HL-60/S4 treated with retinoic acid at 250 ng/mL for 4 days and 3 days (cell line): ENCODE results near the gene SLX4IP.

Source experiments
- in situ Hi-C: fragments of 300-500 bp; cut with MboI; formaldehyde crosslinking; loops from 2 replicates; pipeline ENCODE4 v1.7.0; 2022; ENCODE audit warnings: low sequenced_read_pairs

Gene SLX4IP

DNA sequence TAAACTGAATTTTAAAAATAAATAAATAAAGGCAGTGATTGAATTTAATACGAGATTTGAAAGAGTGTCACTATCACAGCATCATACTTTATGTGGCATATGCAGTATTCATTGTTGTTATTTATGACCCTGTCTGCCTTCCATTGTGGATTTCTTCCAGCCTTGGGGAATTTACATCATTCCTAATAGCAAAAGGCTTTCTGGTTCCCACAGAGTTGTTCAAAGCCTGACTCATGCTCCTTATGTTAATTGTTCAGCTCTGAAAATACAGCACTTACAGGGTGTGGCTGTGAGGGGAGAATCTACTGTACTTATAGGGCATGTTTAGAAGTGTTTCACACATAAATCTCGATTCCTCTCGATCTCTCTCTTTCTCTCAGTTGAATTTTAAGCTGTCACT, 184.3 kb downstream of the SLX4IP start:
- in situ Hi-C loops, result no loop called here

DNA sequence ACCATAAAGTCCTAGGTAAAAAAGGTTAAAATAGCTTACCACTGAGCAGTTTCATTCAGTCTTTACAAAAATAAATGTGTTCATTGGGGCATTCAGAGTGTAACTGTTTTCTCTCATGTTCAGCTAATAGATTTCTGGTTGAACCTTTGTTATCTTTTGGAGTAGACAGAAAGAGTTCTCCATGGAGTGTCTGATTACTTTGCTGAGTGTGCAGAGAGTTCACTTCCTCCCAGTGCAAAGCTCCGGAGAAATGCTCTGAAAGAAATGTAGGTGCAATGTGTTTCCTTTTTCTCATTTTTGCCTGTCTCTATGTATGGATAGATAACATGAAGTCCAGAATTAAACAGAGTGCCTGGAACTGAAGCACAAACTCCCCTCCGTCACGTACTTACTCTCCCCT, 186.0 kb downstream of the SLX4IP start:
- in situ Hi-C loops, result no loop called here

DNA sequence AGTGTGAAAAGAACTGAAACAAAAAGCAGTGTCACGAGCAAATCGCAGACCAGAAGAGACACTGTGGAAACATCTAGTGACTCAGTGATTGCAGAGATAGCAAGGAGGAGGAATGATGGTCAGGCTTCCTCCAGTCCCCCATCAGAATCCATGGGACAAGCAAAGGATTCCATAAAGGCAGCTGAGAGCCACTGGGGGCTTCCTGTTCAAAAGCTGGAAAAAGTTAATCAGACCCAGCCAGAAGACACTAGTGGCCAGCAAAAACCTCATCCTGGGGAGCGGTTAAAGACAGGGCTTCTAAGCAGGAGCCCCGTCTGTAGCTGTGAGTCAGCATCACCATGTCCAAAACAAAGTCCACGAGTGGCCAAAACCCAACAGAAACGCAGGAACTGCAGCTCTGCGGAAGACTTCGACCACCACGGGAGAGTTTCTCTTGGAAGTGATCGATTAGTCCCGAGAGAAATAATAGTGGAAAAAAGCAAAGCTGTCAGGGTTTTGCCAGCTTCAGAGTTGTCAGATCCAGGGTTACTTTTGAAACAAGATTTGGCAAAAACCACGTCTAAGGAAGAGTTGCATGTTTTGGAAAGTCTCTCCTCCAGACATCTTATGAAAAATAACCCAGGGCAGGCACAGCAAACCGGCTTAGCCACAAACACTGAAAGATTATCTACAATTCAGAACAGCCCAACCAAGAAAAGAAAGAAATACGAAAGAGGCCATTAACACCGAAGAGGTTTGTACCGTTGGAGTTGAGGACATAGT, 187.7 kb downstream of the SLX4IP start:
- in situ Hi-C loops, result no loop called here

DNA sequence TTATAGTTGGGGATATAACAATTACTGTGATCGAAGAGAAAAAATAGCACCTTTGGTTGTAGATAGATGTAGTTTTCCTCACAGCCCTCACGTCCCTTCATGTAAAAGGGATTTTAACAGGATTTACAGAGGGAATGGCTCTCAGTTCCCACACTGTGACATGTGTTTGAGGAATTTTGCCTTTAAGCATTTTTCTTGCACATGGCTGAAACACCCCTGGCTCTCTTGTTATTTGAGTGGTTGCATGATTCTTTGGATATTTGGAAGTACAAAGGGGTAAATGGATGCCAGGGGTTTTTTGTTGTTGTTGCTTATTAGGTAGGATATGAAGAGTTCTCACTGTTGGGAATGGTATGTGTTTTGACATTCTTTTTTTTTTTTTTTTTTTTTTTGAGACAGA, 190.5 kb downstream of the SLX4IP start:
- in situ Hi-C loops, result no loop called here

DNA sequence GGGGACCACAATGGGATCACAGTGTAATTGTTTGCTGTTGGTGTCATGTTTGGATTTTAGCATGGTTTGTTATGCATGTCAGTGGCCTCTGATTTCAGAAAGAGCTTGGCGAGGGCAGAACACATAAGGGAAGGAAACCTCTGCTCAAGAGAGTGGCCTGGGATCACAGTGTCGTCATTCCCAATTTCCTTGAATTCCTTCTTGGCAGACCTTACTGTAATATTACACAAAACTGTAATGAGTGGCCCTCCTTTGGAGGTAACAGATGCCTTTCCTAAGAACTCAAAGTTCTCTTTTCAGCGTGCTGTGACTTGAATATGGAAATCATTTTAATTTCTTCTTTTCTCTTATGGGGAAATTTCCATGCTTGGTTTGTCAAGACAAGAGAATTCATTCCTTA, 191.8 kb downstream of the SLX4IP start:
- in situ Hi-C loops, result no loop called here

DNA sequence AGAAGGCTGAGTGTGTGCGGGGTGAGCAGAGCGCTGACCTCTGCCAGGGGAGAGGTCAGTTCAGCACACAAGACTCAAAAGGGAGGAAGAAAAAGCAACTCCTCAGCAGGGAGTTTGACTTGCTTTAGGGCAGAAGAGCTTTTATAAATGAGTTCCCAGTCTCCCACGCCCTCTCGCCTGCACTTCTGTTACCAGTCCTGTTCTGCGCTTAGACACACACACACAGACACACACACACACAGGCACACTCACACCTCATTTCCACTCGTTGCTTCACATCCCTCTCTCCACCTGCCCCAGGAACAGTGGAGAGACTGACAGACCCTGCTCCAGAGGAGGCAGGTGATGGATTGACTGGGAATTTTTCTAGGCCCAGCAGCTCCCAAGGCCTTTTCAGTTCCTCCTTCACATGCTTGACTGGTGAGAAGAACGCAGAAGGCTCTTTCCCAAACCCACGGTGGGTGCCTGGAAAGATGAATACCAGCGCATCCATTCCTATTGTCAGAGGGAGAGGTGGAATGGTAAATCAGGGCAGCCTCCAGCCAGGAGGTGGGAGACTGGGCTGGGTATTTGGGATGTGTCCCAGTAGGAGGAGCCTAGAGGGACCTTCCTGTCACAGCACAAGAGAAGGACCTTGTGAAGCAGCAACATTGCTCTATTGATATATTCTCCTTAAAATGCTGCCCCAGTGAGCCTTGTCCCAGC, 195.0 kb downstream of the SLX4IP start:
- in situ Hi-C loops, result no loop called here

DNA sequence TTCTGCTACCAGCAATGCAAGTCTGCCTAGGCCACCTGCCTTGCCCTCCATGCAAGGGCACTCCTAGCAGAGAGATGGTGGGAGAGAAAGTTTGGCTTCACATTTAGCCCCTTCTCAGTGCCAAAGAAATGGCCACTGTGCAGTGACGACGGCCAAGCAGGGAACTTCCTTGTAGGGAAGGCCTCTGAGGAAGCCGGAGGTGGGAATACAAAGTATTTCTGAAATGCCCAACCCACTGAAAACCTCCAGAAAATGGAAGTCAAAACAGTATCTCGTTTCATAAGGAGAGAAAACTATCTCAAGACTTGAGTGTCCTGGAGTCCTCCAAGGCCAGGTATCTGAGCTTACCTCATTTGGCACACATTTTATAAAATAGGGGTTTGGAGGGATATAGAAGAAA, 196.0 kb downstream of the SLX4IP start:
- in situ Hi-C loops, result no loop called here

DNA sequence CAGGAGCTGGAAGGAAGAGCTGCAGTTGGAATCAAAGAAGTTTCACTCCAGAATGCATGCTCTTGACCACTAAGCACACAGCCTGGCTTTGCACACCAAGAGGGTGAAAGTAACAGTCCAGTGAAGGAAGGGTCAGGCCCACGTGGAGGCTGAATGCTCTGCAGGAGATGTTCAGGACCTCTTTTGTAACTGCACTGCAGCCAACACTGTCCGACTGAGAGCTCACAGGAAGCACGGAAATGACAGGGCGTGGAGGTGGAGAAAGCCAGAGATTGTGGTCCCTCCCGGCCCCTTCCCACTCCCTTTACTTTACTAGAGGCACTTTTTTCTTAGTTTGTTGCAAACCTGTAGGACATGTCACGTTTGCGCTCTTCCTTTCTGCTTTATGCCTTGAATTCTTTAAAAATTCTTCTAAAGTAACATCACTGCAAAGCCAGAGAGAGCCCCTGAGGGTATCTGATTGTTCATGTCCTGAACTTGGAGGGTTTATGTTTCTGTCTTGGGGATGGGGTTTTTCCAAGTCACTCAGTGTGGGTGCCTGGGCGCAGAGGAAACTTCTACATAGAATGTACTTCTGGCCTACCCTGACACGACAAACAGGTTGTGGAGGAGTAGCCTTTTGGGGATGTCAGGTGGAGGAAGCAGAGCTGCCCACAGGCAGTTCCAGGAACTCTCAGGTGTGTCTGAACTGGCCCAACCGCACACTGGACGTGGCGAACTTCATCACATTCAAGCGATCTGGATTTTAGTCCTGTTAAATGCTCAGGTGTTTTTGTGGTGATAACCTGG, 197.8 kb downstream of the SLX4IP start:
- in situ Hi-C loops, result no loop called here

DNA sequence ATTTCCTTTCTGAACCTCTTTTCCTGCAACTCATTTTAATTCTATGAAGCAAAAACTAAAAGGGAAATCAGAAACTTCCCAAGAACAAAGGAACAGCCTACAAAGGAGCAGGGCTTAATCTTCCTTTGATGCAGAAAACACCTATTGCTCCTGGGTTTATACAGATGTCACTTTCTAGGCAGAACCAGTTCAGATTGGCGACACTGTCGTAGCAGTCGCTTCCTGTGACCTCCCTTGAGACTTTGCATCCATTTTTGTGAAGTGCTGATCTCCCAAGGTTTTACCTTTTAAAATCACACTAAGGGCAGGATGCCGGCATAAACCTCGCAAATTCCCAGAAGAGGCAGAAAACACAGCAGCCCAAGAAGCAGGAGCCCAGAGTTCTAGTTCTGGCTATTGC, 198.6 kb downstream of the SLX4IP start:
- in situ Hi-C loops, result no loop called here

DNA sequence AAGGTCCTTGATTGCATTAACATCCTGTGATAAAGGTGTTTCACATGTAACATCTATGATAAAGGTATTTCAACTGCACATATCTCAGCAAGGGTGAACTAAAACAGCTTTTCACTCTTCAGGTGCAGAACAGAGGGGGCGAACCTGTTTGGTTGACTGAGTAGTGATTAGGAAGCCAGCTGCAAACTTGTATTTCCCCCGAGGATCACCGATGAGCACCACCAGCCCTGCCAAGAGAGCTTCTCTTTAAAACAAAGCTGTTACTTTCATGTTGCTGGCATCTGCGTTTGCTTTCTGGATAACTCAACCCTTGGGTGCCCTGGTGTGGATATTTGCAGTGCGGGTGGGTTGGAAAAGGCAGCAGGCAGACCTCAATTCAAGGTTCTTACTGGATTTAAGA, 199.1 kb downstream of the SLX4IP start:
- in situ Hi-C loops, result no loop called here

DNA sequence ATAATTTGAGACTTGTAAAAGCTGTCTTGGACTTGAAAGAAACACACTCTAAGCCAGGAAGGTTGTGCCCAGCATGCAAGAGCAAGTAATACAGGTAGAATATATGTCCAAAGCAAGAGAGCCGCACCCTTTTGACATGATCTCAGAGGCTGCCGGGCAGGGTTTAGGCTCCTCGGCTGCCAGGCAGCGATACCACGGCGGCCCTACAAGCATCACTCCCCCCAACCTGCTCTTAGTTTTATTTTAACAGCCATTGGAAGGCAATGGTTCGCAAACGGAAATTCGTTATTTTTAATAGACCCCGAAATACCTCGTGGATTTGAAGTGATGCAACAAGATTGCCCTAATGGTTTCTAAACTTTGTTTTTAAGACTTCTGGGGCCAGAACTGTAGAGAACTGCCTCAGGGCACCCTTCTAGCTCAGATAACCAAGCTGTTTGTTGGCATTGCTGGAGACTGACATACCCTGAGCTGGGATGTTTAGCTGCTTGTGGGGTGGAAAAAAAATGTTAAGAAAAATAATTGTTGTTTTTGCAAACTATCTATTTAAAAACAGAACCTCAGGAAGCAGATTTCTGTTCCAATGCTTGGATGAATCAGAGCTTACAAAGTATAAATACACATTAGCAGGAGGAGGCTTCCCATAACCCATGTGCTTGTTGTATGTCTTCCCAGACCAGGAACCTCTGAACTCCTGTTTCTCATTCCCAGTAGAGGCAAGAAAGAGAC, 199.7 kb downstream of the SLX4IP start:
- in situ Hi-C loops, result no loop called here

DNA sequence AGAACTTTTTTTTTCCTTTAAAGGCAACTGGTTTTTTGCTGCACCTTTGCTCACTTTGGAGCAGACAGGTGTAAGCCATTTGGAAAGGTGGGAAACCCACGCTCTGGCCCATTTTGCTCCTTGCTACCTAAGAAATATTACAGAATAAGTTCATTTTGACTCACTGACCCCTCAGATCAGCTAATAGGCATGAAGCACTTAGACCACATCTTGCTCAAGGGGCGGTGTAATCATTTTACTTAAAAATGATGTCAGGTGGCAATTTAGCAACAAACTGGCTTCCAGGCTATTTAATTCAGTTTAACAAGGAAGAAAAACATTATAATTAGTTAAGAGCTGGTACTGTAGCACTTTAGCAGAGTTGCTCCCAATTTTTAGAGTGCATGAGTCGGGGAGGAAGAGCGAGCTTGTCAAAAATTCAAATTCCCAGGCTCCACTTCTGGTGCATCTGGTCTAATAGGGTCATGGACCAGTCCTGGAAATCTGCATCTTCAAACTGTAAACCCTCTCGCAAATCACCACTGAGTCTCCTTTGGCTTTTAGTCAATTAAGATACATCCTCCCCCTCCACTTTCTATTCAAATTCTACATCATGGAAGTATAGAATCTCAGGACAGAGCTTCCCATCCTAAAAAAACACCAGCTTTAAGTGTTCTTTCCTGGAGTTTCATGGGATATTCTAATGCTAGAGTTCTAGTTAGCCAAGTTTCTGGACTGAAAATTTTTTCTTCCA, 200.5 kb downstream of the SLX4IP start:
- in situ Hi-C loops, result no loop called here

DNA sequence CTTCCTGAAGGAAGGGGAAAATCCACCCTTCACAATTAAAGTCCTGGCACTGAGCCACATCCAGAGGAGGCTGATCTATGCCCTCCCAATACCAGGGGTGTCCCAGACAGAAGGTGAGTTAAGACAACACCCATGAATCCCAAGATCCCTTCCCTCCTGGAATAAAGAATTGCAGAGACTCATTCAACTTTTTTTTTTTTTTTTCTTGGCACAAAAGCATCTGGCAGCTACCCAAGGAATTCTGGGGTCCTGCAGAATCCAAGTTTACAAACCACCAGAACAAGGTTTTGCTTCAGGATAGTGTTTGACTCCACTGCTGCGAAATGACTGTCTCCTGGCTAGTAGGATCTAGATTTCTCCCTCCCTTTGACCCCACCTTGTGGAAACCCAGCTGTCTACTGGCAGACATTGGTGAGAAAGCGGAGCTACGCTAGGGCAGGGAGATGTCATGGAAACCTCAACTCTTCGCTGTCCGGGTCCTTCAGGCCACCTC, 201.3 kb downstream of the SLX4IP start:
- in situ Hi-C loops, result no loop called here

DNA sequence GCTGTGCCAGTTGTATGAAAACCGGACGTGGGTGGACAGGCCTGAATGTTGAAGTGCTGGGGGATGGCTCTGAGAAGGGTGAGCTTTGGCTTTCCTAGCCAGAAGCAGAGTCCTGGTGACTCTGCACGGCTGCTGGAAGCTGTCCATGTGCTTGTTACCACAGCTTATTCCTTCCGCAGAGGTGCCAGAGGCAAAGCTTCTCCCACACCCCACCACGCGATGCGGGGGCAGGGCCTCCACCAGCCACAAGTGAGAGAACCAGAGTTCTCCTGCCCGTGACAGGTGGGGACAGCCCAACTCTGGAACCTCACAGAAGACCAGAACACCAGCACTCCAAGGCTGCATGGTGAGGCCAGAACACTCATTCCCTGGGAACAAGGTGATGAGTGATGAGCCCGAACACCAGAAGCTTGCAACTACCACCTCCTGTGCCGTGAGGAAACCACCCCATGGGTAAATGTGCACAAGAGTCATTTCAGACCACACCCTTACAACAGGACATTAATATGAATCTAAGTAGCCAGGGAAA, 202.0 kb downstream of the SLX4IP start:
- in situ Hi-C loops, result no loop called here

DNA sequence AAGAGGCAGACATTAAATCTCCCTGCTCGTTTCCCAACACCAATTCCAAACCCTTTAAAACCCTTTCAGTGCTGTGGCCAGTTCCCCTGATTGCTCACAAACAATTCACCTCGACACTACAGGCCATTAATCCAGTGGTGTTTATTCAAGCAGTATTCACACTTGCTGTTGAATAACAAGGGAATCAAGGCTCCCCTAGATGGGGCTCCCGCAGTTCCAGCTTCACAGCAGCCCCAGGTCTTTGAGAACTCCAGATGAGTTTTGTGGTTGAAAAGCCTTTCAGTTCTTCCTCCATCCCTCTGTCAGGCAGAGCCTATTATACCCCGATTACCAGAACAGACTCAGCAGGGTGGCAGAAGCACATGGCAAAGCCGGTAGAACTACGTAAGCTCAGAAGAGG, 202.5 kb downstream of the SLX4IP start:
- in situ Hi-C loops, result no loop called here

DNA sequence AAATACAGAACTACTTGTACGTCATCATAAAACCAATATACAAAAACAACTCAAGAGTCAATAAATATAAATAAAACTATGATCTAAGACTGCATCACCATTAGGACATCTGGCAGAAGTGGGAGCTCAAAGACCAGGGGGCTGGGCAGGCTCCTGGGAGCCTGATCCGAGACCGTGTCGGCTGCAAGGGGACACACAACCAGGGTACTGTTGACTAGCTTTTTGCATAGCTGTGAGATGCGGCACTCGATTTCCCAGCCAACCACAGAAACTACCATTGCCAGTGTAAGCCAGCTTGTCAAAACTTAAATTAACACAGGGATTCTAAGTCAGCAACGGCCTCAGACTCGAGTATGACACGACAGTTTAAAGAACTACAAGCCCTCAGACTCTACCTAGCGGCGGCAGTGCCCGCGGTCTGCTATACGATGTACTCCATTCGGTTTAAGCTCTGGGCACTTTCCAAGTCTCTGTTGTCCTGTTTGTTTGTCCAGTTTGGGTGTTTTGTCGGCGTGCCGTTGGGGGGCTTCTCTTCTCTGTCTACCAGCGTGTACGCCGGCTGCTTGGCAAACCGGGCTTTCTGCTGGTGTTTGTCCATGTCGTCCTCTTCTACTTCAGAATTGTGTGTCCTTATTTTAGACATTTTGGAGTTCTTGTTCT, 204.1 kb downstream of the SLX4IP start:
- in situ Hi-C loops, result no loop called here

DNA sequence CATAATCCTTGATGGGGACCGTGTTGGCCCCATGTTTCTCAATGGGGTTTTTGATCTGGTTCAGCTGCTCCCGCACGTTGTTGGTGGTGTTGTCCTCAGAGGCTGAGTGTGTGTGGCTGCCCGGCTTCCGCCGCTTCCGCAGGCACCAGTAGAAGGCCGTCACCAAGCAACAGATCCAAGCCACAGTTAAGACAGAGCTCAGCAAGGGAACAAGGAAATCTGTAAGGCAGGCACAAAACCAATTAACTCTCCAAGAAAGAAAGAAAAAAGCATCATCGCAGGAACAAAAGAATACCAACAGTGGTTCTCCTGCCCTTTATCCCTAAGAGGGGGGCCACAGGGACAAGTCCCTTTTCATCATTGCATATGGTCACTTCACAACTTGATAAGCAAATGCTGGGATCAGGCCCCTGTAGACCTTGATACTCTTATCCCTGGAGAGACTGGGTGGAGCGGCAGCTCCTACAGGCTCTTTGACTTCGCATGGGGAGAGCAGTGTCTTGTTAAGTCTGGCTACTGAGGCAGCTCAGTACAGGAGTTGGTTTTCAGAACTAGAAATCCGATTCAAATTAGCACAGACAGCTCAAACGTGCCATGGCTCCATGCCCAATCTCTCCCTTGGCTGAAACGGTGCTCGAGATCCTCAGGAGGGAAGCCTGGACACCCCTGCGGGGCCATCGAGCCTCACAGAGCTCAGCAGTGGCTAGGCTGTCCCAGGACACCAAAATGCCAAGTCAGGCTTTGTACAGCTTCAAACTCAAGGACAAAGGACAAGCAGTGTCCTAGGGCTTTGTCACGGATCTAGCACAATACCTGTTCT, 204.8 kb downstream of the SLX4IP start:
- in situ Hi-C loops, result no loop called here

DNA sequence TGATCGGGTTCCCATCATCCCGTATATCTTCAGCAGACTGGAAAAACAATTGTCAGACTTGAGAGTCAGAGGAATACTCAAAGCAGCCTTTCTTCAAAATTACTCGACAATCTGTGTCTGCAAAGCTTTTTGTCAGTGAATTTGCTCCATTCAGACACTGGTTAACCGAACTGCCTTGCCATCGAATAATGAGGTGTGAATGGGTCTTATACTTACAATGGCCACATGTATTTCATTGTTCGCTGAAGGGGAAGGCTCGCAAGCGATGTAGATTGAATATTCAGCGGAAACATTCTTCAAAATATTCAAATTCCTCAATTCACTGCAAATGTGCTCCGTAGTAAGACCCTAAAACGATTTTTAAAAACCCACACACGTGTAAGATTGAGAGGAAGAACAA, 205.8 kb downstream of the SLX4IP start:
- in situ Hi-C loops, result no loop called here

DNA sequence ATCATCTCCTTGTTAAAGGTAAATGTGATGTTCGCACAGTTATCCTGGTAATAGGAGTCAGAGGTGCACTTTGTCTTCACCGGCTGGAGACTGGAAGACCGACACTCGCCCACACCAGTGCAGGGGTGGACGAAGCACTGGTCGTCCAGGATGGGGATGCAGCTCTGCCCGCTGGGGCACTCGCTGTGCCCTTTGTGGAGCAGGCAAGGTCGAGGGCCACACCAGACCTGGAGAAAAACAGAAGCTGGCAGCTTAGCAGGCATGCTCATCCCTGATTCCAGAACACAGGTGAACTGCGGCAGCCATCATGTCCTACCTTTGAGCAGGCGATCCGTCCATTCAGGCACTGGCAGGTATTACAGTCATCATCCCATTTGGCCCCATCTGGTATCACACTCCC, 206.4 kb downstream of the SLX4IP start:
- in situ Hi-C loops, result no loop called here
